ENCODE measurements around the gene TTPAL.

TTPAL gene

DNA sequence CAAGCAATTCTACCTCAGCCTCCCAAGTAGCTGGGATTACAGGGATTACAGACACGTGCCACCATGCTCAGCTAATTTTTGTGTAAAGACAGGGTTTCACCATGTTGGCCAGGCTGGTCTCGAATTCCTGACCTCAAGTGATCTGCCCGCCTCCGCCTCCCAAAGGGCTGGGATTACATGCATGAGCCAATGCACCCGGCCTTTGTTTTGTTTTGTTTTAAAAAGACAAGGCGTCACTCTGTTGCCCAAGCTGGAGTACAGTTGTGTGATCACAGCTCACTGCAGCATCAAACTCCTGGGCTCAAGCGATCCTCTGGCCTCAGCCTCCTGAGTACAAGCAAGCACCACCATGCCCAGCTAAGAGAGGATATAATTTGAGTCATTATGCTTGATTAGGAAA, 40.8 kb downstream of the TTPAL start:
- no peak for TF ChIP-seq CTCF (IDR thresholded peaks at IDR 0.05; ENCODE audit: extremely low read depth, insufficient read depth, missing control alignments)
- in situ Hi-C loops (cut with MboI; ENCODE audit: low pct_unique_long_range_greater_than_20kb, low sequenced_read_pairs, unreplicated experiment), result no loop called here
- DNase-seq (ENCODE audit: low spot score), result no peak

DNA sequence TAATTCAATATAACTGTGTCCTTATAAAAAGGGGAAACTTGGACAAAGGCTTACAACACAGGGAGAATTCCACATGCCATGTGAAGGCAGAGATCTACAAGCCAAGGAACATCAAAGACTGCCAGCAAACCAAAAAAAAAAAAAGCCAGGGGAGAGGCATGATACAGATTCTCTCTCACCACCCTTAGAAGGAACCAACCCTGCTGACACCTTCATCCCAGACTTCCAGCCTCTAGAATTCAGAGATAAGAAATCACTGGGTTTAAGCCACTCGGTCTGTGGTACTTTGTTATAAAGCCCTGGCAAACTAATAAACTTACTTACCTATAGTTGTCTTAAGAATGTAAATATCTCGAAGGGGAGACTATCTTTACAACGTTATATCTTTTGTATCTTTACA, 41.8 kb downstream of the TTPAL start:
- DNase-seq (ENCODE audit: low spot score), result no peak
- no peak for TF ChIP-seq CTCF (IDR thresholded peaks at IDR 0.05; ENCODE audit: extremely low read depth, insufficient read depth, missing control alignments)
- in situ Hi-C loops (cut with MboI; ENCODE audit: low pct_unique_long_range_greater_than_20kb, low sequenced_read_pairs, unreplicated experiment), result no loop called here

GRCh38 chr20:44518248-44518647, 42.6 kb downstream of the TTPAL start:
- TF ChIP-seq CTCF (IDR thresholded peaks at IDR 0.05; ENCODE audit: extremely low read depth, insufficient read depth, missing control alignments), result no peak
- in situ Hi-C loops (cut with MboI; ENCODE audit: low pct_unique_long_range_greater_than_20kb, low sequenced_read_pairs, unreplicated experiment), result no loop called here
- DNase-seq (ENCODE audit: low spot score), result no peak

- TF ChIP-seq CTCF (IDR thresholded peaks at IDR 0.05; ENCODE audit: extremely low read depth, insufficient read depth, missing control alignments), result no peak
- DNase-seq (ENCODE audit: low spot score), result no peak
- in situ Hi-C loops (cut with MboI; ENCODE audit: low pct_unique_long_range_greater_than_20kb, low sequenced_read_pairs, unreplicated experiment), result no loop called here
These were observed 45.2 kb downstream of the TTPAL start for GRCh38 chr20:44520881-44521280.

DNA sequence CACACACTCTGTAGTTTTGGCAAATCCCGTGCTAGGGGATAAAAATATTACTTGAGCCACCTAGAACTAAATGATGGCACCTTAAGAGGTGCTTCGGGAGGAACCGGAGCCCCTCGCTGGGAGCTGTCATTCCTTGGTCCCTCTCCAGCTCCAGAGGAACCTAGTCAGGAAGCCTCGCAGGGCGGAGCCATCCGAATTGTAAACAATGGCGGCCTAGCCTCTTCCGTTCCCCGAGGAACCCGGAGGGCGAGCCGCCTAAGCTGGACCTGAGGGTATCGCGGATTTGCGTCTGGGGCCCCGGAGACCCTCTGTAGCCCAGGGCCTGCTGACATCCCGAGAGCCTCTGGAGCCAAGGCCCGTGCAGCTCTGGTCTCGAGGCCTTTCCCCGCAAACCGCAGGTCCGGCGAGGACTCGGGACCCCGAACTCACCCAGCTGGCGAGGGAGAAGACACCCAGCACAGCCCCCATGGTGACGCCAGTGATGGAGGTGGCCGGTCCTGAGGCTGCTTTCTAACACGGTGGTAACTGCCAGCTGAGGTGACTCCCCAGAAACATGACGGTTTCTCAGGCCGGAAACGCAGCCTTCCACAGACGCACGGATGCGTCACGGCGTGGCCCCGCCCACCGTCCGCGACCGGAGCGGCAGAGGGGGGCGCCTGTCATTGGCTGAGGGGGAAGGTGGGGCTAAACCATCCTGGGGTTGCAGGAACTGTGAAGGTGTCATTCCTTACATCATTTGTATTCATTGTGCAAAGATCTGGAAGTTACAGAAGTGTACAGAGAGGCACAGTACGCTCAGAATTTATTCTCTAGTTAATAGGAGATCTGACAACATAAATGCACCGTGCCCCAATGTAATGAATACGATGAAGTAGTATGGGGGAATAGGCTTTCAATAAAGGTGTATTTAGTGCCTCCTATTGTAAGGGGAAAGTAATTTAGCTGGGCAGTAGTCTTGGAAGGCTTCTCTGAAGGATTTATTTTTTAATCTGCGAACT, 46.1 kb downstream of the TTPAL start, which contains the start of gene SERINC3:
SERINC3 (minus strand) TSS at position 587 of the 998 bp plus-strand sequence; CDS start at position 468, 119 bp downstream.
- in situ Hi-C loops (cut with MboI; ENCODE audit: low pct_unique_long_range_greater_than_20kb, low sequenced_read_pairs, unreplicated experiment), result no loop called here
- TF ChIP-seq CTCF (IDR thresholded peaks at IDR 0.05; ENCODE audit: extremely low read depth, insufficient read depth, missing control alignments), result peak; percentile 7
- peak; percentile 94 for DNase-seq (ENCODE audit: low spot score)

DNA sequence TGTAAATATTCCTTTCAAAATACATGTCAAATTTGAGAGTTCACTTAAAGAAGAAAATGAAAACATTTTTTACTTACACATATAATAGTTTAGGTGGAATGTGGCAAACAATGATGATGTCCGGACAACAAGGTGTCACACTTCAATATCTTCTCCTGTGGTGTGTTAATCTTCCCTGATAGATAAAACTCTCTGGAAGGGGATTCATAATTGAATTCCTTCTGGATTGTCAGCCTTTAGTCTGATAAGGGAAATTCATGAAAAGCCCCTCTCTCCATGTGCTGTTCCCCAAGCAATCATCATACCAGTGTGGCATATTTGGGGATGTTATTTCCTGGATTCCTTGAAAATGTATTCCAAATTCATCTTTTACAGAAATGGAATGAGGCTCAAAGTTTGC, 47.2 kb downstream of the TTPAL start:
- in situ Hi-C loops (cut with MboI; ENCODE audit: low pct_unique_long_range_greater_than_20kb, low sequenced_read_pairs, unreplicated experiment), result no loop called here
- TF ChIP-seq CTCF (IDR thresholded peaks at IDR 0.05; ENCODE audit: extremely low read depth, insufficient read depth, missing control alignments), result no peak
- no peak for DNase-seq (ENCODE audit: low spot score)

All from GM13977 (cell line).